Islet of Langerhans (tissue), 1 donor: ENCODE measurements around the gene INKA1.
"Not testable (repeated sequence)": the region's sequence is repeated elsewhere in the genome, so short reads cannot be mapped to it uniquely, and the experiment has no call there.

ENCODE experiments used
- FAIRE-seq: peaks from one replicate; lab custom pipeline; 2011; peaks lifted over from hg19 to GRCh38; lab: Jason Lieb, UNC

The INKA1 gene

DNA sequence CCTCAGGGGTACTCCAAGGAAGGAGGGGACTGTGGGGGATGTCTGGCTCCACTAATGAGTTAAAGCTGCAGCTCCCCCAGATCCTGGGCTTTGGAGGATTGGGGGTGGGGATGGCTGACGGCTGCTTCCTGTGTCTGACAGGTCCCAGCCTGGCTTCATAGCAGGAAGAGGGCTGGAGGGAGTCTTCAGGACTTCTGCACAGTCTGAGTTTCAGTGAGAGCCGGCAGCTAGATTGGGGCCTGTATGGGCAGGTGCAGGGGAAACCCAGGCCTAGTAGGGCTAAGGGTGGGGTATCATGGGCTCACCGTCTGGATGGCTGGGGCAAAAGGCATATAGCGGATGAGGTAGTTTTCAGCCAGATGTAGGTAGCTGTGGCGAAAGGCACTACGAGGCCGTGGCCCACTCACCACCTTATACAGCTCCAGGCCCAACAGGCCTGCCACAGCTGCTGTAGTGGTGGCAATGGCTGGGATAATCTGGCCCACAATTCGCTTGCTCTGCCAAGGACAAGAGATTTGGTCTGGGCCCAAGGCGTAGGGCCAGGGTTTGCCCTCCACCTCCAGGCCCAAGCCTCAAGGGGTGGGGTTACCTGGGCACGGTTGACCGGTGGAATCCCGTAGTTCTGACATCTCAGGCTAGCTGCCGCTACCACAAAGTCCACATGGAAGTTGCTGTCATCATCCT lies 4.5 kb downstream of the INKA1 start:
- no peak for FAIRE-seq

DNA sequence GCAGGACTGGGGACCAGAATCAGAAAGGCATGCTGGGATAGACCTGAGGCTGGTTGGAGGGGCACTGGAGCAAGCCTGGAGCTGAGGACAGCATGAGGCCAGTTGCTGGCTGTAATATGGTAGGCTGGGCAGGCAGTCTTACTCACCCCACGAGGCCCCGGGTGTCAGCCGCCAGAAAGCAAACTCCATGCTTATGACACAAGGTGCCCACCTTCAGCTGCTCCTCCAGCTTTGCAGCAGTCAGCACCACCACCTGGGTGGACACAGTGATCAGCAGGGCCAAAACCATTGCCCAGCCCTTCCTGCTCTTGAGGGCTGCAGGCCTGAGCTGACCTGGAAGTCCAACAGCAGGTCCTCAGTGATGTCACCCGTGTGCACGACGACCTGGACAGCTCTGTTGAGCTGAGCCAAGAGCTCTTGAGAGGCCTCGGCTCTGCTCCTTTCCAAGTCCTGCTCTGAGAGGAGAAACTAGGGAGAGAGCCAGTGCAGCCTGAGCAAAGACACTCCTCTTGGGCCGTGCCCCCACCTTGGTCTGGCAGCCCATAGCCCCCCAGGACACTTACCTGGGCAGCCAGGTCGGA lies 9.9 kb downstream of the INKA1 start:
- no peak for FAIRE-seq

DNA sequence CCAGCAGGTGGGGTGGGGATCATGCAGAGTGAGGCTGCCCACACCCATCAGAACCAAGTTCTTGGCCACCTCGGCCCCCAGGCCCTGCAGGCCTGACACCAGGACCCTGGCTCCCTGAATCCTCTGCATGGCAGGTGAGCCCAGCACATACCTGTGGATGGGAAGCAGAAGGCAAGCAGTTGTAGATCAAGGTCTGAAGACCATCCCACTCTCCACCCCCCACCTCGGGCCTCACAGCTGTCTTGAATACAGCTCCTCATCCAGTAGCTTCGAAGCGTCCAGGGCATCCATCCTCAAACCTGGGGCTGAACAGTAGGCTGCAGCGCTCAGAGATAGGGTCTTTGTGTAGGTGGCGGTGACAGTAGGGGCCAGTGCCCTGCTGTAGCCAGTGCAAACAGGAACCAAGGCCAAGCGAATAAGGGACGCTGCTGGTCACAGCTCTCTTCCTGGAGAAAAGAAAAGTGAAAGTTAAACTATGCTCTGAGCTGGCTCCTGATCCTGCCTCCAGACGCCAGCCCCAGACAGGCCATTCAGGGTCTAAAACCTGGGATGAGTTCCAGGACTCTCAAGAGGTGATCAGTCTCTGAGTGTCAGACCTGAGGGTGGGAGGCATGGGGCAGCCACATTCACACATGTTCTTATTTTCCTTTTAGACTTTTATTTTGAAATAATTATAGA lies 10.6 kb downstream of the INKA1 start, which contains the start of gene UBA7:
Gene UBA7 (minus strand): TSS at position 457 of the 678 bp plus-strand sequence. CDS start 166 bp downstream, at position 291.
- no peak for FAIRE-seq

DNA sequence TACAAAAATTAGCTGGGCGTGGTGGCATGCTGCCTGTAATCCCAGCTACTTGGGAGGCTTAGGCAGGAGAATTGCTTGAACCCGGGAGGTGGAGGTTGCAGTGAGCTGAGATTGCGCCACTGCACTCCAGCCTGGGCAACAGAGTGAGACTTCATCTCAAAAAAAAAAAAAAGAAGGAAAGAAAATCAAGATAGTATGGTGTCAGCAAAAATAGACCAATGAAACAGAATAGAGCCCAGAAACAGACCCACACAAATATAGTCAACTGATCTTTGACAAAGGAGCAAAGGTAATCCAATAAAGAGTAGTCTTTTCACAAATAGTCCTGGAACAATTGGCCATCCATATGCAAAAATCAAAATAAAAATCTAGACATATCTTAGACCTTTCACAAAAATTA lies 20.1 kb downstream of the INKA1 start:
- FAIRE-seq: not testable (repeated sequence)

DNA sequence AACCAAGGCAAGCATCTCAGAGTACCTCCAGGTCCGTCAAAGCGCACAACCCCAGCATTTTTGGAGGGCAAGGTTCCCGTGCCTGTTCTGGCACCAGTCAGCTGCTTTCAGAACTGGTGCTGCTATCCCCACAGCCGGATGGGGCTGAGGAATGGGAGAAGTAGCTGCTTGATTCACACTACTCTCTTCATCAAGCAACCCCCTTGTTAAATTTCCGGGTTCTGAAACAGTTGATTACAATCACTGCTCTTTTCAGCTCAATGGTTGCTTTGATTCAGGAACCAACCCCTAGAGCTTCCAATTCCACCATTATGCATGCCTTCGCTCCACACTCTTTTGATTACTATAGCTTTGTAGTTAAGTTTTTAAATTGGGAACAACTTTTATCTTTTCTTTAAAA lies 23.0 kb downstream of the INKA1 start:
- no peak for FAIRE-seq

DNA sequence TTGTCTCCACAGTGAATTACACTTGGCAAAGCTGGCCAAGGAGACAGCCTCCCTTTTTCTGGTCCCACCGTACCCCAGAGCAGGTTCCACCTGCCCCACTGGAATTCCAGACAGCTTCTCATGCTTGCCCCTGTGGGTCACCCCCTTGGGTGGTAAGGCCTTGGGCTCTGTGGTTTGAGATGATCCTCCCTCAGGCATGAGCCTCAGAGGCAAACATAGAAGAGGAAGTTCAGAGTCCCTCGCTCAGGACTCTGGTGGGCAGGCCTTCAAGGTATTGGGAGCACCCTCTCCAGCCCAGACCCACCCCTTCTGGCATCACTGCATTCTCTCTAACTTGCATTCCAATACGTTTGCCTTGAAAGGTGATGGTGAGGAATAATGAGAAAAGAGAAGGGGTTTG lies 28.3 kb downstream of the INKA1 start:
- FAIRE-seq: no peak

DNA sequence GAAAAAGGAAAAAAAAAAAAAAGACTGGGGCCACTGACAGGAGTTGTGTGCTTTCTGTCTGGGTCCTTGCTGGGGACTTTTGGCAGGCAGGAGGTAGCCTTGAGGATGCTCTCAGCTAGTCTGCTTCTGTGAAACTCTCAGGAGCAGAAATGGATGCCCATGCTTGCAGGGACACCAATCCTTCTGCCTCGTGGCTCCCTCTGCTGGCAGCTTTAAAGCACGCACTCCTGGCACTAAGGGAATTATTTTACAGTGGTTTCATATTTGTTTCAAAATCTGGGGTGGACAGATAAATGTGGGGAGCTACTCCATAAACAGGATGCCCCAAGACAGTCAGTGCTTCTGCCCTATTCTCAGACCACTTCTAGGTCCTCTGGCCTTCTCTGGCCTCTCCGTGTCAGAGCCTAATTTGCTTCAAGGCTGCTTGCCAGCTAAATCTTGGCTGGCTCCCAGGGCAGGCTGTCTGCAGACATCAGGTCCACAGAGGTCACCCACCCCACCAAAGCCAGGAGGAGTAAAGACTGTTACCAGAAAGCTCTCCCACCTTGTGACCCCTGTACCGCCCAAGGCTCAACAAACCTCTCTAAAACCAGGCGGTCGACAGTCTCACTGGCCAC lies 36.2 kb downstream of the INKA1 start:
- FAIRE-seq: peak; percentile 93

DNA sequence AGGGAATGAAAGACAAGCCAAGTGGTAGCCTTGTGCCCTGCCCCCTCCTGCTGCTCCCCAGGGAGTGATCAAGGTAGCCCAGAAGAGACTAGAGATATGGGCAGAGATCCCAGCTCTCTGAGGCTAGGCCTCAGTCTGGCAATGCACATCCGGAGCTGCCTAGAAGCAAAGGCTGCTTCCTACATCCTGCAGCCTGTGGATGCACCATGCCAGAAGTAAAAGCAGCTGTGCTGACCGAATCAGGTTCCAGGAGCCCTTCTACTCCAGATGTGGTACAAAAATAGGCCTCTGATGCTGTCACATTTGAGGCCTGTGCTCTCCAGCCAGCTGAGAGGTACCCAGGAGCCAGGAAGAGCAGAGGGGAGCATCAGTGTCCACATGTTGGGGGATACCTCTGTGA lies 37.3 kb downstream of the INKA1 start:
- no peak for FAIRE-seq

DNA sequence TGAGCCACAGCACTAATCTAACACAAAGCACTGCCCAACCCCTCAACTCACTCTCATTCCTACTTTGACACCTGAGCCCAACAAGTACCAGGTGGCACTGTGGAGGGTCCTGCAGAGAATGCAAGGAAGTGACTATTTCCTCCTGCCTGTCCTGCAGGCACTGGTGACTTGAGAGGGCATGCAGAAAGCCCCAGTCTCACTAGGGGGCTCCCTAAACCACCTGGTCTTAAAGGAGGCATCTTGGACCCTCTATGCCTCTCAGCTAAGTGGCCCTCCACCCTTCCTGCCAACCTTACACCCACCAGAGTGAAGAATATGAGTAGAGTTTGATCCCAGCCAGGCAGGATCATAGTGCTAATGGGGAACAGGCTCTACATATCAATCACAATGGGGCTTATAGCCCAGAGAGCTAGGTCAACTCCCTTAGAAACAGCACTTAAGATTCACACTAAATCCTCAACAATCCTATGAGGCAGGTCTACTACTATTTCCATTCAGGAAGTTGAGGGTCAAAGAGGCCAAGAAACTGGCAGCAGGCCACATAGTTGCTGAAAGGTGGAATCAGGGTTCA lies 38.1 kb downstream of the INKA1 start:
- no peak for FAIRE-seq

DNA sequence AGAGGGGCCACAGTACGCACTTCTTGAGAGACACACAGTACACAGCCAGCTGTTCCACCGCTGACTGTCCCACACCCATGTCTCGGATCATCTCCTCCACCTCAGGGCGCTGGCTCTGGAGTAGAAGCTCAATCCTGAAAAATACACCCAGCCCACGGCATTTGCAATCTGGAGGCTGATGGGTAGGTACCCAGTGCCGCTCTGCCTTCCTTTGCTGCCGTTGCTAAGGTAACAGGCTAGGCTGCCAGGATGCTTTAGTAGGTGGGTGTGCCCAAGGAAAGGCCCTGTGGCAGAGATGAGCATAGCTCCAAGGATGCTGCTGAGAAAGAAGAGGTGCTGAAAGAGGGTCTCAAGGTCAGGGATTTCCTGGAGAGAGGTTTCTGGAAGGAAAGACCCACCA lies 38.7 kb downstream of the INKA1 start:
- FAIRE-seq: no peak

DNA sequence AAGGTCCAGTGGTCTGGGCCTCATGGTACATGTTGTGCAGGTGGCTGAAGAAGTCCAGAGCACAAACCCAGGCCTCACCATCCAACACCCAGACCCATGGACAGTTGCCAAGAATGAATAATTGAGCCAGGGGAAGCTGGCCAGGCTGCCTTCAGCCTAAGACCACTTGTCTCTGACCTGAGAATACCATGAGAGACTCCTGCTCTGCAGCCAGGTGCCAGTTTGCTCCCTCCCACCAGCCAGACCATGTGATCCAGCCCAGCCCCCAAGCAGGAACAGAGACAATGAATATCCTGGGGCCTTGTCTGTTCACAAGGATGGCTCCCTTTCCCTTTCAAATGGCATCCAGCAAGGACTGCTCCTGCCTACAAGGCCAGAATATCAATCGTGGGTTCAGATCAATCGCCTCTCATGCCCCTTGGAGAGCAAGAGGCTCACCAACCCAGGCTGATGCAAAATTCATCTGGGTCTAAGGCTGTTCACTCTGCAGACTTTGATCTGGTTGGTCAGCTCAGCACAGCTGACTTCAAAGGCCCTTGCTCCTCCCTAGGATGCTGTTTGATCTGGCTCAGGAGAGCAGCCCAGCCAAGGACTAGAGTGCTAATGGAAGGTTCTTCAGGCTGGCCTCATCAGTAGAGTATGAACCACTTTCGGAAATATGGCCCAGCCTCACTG lies 39.9 kb downstream of the INKA1 start:
- FAIRE-seq: no peak

DNA sequence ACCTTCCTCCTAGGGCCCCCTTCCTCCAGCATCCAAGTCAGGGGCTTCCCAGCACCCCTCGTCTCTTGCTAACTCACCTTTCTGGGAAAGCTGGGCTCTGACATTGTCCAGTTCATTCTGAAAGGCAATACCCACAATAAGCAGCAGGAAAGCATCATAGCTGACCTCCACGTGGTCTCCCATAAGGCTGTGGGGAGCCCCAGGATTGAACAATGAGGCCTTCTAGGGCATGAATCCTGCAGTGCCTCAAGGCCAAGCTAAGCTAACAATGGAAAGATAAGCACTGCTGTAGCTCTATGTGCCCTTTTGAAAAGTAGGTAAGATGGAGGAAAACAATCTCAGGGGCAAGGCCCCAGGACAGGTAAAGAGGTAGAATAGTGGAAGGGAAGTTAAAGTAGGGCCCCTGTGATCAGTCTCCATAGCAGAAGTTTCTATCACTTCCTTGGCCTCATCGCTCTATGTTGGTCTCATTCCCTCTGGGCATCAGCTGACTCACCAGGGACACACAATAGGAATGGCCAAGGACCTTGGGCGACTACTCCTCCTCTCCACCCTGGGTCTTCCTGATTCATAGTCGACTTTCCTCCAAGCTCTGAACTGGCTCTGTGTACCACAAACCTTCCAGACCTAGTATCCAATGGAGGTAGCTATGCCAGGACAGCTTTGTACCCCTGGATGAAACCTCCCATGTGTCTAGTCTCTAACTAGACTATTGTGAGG lies 41.6 kb downstream of the INKA1 start:
- no peak for FAIRE-seq

DNA sequence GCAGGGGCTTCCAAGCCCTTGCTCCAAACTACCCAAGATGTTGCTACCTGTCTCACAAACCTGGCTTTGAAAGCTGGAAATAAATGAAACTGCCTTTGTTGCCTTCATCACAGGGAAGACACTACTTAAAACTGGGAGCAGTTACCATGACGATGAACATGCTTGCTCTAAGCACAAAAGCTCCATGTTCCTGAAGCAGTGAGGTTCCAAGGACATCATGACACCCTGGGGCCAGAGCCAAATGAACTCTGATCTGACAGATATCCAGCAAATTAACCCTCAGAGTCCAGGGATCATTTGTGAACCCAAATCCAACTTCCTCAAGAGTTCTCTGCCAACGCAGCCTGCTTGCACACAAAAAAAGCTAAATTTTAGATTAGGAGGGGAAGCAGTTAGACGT lies 42.6 kb downstream of the INKA1 start:
- no peak for FAIRE-seq
